Measurements from ENCODE around the gene AP3B1. TPM values are rescaled to one million over a fixed set of nuclear protein-coding genes. Genes with fewer than 3 reads are reported as not detected.

The AP3B1 gene
- total and polyA plus RNA-seq, 3 donors from 2014 or later, result 32.0 to 77.3 (median 74.0) TPM

DNA sequence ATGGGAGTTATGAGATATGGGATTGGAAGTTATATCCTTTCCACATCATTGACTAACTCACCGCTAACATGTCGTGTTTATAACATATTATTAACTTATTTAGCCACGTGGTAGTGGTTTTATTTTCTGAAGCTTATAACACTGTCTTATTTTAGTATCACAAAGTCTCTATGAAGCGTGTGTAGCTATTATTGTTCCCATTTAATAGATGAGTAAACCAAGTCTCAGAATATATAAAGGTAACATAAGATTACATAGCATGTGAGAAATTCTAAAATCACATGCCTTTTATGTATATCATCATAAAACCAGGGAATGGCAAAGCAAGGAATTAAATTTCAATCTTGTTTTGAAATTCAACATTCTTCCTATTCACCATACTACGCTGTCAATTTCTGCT, 15.3 kb downstream of the AP3B1 start:
- intact Hi-C loops (cut with DNase I; ENCODE audit: low total_unique reads), result no loop called here
- TF ChIP-seq CTCF (IDR thresholded peaks at IDR 0.05) (no peak), POLR2A (IDR thresholded peaks at IDR 0.05) (no peak)
- peaks cover 4% of the 10 kb centered on the region for H3K4me1 ChIP-seq
- no peaks in the 10 kb centered on the region for H3K9me3 ChIP-seq
- H3K36me3 ChIP-seq (ENCODE audit: low read depth, missing control alignments), result no peaks in the 10 kb centered on the region
- no peaks in the 10 kb centered on the region for H3K27me3 ChIP-seq
- DNase-seq, result no peak
- 93 to 96% methylated on average over 5 of the region's 5 CpGs for WGBS, 2 donors
- H3K27ac ChIP-seq, result no peak overlapping the region
- no peak overlapping the region for H3K4me3 ChIP-seq

DNA sequence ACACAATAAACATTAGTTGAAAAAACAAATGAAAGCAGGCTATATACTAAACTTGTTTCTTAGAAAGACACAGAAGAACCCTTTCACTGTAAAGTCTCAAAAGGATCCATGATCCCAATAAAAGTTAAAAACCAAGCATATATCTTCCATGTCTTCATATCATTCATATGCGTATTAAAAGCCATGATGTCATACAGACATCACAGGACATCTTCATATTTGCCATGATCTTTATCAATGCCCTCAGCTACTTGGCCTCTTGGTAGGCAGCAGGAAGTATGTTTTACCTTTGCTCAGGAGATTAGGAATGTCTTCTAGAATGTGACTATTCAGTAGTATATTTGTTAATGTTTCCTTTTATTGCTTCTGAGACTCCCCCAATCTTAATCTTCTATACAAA, 16.8 kb downstream of the AP3B1 start:
- intact Hi-C loops (cut with DNase I; ENCODE audit: low total_unique reads), result no loop called here
- WGBS, 2 donors, result 65 to 80% methylated on average over 1 of the region's 1 CpG
- peaks cover 4% of the 10 kb centered on the region for H3K4me1 ChIP-seq

GRCh38 chr5:78275998-78276543, 18.4 kb downstream of the AP3B1 start:
- no peak overlapping the region for H3K27ac ChIP-seq
- intact Hi-C loops (cut with DNase I; ENCODE audit: low total_unique reads), result no loop called here
- H3K27me3 ChIP-seq, result no peaks in the 10 kb centered on the region
- DNase-seq, result no peak
- H3K9me3 ChIP-seq, result no peaks in the 10 kb centered on the region
- H3K36me3 ChIP-seq (ENCODE audit: low read depth, missing control alignments), result no peaks in the 10 kb centered on the region
- no peak overlapping the region for H3K4me3 ChIP-seq
- TF ChIP-seq POLR2A (IDR thresholded peaks at IDR 0.05), result no peak
- no peak for TF ChIP-seq CTCF (IDR thresholded peaks at IDR 0.05)
- H3K4me1 ChIP-seq, result peaks cover 4% of the 10 kb centered on the region

More for the DNA sequence above, 16.8 kb downstream of the AP3B1 start:
- Histone ChIP-seq H3K4me3 (no peak overlapping the region), H3K27me3 (no peaks in the 10 kb centered on the region), H3K27ac (no peak overlapping the region), H3K9me3 (no peaks in the 10 kb centered on the region), H3K36me3 (ENCODE audit: low read depth, missing control alignments) (no peaks in the 10 kb centered on the region)
- no peak for TF ChIP-seq POLR2A (IDR thresholded peaks at IDR 0.05)
- TF ChIP-seq CTCF (IDR thresholded peaks at IDR 0.05), result no peak
- DNase-seq, result no peak

DNA sequence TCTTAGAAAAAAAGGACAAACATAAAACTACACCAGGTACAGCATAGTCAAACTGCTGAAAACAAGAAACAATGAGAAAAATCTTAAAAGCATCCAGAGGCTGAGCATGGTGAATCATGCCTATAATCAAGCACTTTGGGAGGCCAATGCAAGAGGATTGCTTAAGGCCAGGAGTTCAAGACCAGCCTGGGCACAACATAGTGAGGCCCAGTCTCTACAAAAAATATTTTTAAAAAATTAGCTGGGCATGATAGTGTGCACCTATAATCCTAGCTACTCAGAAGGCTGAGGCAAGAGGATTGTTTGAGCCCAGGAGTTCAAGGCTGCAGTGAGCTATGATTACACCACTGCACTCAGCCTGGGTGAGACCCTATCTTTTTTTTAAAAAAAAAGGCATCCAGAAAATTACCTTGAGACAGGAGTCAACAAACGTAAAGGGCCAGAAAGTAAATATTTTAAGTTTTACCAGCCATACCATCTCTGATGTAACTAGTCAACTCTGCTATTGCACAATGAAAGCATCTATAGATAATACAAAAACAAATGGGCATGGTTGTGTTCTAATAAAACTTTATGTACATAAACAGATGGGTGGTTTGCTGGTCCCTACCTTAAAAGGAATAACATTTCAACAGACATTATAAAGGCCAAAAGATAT, 19.8 kb downstream of the AP3B1 start:
- 91 to 95% methylated on average over 1 of the region's 1 CpG for WGBS, 2 donors
- peaks cover 4% of the 10 kb centered on the region for H3K4me1 ChIP-seq
- TF ChIP-seq POLR2A (IDR thresholded peaks at IDR 0.05) (no peak), CTCF (IDR thresholded peaks at IDR 0.05) (no peak)

DNA sequence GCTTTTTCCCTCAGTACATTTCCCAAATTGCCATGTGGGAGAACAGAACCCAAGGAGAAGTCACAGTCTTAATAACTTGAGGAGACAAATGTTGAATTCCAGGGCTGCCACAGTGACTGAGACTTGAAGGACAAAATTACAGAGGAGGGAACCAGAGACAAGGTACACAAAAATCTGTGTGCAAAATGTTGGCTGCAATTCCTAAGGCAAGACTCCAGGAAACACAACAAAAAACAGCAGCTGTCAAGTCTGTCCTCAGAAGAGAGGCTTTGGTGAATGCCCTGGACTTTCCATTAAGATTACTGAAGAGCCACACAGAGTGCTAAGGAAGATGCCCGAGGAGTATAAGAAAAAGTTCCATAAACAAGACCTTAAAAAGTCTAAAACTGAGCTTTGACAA, 21.1 kb downstream of the AP3B1 start:
- WGBS, 2 donors, result 40 to 60% methylated on average over 1 of the region's 1 CpG
- Histone ChIP-seq H3K4me1 (peaks cover 11% of the 10 kb centered on the region), H3K36me3 (ENCODE audit: low read depth, missing control alignments) (no peaks in the 10 kb centered on the region), H3K4me3 (no peak overlapping the region), H3K27ac (no peak overlapping the region), H3K9me3 (no peaks in the 10 kb centered on the region), H3K27me3 (no peaks in the 10 kb centered on the region)
- no peak for TF ChIP-seq POLR2A (IDR thresholded peaks at IDR 0.05)
- TF ChIP-seq CTCF (IDR thresholded peaks at IDR 0.05), result no peak
- intact Hi-C loops (cut with DNase I; ENCODE audit: low total_unique reads), result no loop called here
- DNase-seq, result no peak

More for the DNA sequence above, 19.8 kb downstream of the AP3B1 start:
- intact Hi-C loops (cut with DNase I; ENCODE audit: low total_unique reads), result no loop called here
- H3K27me3 ChIP-seq, result no peaks in the 10 kb centered on the region
- no peak overlapping the region for H3K27ac ChIP-seq
- H3K36me3 ChIP-seq (ENCODE audit: low read depth, missing control alignments), result no peaks in the 10 kb centered on the region
- no peaks in the 10 kb centered on the region for H3K9me3 ChIP-seq
- no peak overlapping the region for H3K4me3 ChIP-seq
- DNase-seq, result no peak

Measured in testis (tissue), 3 donors.